MM.1S (cell line): ENCODE measurements around the gene NEGR1.

Source experiments
- DNase-seq: peaks from one replicate; pipeline ENCODE4 v3.0.0-alpha.2; 2015
- H2AFZ ChIP-seq: fragments of 300-600 bp; sonication (generic); 2 replicates; pipeline ENCODE4 v1.6.0; 2016; ENCODE audit warnings: antibody characterized with exemption, low read length
- H3F3A ChIP-seq: fragments of 300-600 bp; sonication (generic); 2 replicates; pipeline ENCODE4 v1.6.1; 2016; ENCODE audit warnings: mild to moderate bottlenecking, antibody characterized with exemption, low read length, moderate library complexity, mixed read lengths; ENCODE audit not compliant: insufficient read depth
- H3K27ac ChIP-seq: fragments of 300-600 bp; sonication (generic); 2 replicates; pipeline ENCODE4 v1.5.1; 2016; ENCODE audit warnings: mild to moderate bottlenecking, low read length
- H3K27me3 ChIP-seq: fragments of 300-600 bp; sonication (generic); replicated peaks from 2 replicates; pipeline ENCODE4 v1.6.0; 2016; ENCODE audit warnings: low read length; ENCODE audit not compliant: insufficient read depth
- H3K36me3 ChIP-seq: fragments of 300-600 bp; sonication (generic); replicated peaks from 2 replicates; pipeline ENCODE4 v1.6.1; 2016; ENCODE audit warnings: mild to moderate bottlenecking, low read length, mixed read lengths; ENCODE audit not compliant: insufficient read depth
- H3K4me1 ChIP-seq: fragments of 300-600 bp; sonication (generic); 2 replicates; pipeline ENCODE4 v1.6.1; 2016; ENCODE audit warnings: low read length, mixed read lengths
- H3K4me2 ChIP-seq: fragments of 300-600 bp; sonication (generic); 2 replicates; pipeline ENCODE4 v1.6.0; 2016; ENCODE audit warnings: low read depth, low read length
- H3K4me3 ChIP-seq: fragments of 300-600 bp; sonication (generic); 2 replicates; pipeline ENCODE4 v1.5.1; 2016; ENCODE audit warnings: low read length, mixed read lengths
- H3K79me2 ChIP-seq: fragments of 300-600 bp; sonication (generic); 2 replicates; pipeline ENCODE4 v1.6.1; 2016; ENCODE audit warnings: mixed run types, low read length, mixed read lengths
- H3K9ac ChIP-seq: fragments of 300-600 bp; sonication (generic); 2 replicates; pipeline ENCODE4 v1.6.1; 2016; ENCODE audit warnings: low read length, mixed read lengths
- H3K9me2 ChIP-seq: fragments of 300-600 bp; sonication (generic); replicated peaks from 2 replicates; pipeline ENCODE4 v1.6.1; 2016; ENCODE audit warnings: mild to moderate bottlenecking, low read length, mixed read lengths; ENCODE audit not compliant: insufficient read depth
- H3K9me3 ChIP-seq: fragments of 300-600 bp; sonication (generic); replicated peaks from 2 replicates; pipeline ENCODE4 v1.6.1; 2016; ENCODE audit warnings: mild to moderate bottlenecking, low read length, mixed read lengths; ENCODE audit not compliant: insufficient read depth
- H4K20me1 ChIP-seq: fragments of 300-600 bp; sonication (generic); 2 replicates; pipeline ENCODE4 v1.6.1; 2016; ENCODE audit warnings: mild to moderate bottlenecking, low read length, moderate library complexity, mixed read lengths; ENCODE audit not compliant: insufficient read depth
- EZH2 ChIP-seq: fragments of 300-600 bp; sonication (generic); optimal IDR thresholded peaks from 2 replicates; pipeline ENCODE3; 2017; ENCODE audit warnings: low read depth, mild to moderate bottlenecking, antibody characterized with exemption, low read length, mixed read lengths
- EZH2phosphoT487 ChIP-seq: fragments of 300-600 bp; sonication (generic); IDR thresholded peaks from 2 replicates; pipeline ENCODE4 v1.6.1; 2018; ENCODE audit warnings: antibody characterized with exemption, low read length
- TF ChIP-seq, protein P1 (sequence below): fragments of 300-600 bp; sonication (generic); IDR thresholded peaks from 2 replicates; pipeline ENCODE4 v1.5.1; 2016; ENCODE audit warnings: antibody characterized with exemption, low read length, mixed read lengths

The NEGR1 gene

DNA sequence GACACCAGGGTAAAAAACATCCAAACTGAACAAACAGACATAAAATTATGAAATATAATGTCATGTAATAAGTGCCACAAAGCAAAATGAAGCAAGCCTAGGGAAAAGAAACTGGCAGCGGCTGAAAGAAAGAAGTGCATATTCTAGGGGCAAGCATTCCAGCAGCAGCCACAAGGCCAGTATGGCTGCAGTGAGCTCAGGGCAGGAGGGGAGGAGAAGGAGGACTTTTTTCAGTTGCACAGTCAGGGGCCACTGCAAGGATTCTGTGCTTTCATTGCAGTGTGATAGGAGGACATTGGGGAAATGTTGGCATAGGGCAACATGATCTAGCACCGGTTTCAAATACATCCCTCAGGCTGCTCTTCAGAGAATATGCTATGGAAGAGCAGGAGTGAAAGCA is 263.8 kb downstream of the NEGR1 start:
- H3K9me3 ChIP-seq: no peaks in the 10 kb centered on the region
- H3K9me2 ChIP-seq: no peaks in the 10 kb centered on the region
- no peak overlapping the region for H3K4me3 ChIP-seq
- no peaks in the 10 kb centered on the region for H3F3A ChIP-seq
- no peaks in the 10 kb centered on the region for H3K79me2 ChIP-seq
- no peak overlapping the region for H3K9ac ChIP-seq
- H4K20me1 ChIP-seq: no peaks in the 10 kb centered on the region
- H3K27ac ChIP-seq: no peak overlapping the region
- H3K27me3 ChIP-seq: no peaks in the 10 kb centered on the region
- TF ChIP-seq, protein P1, sequence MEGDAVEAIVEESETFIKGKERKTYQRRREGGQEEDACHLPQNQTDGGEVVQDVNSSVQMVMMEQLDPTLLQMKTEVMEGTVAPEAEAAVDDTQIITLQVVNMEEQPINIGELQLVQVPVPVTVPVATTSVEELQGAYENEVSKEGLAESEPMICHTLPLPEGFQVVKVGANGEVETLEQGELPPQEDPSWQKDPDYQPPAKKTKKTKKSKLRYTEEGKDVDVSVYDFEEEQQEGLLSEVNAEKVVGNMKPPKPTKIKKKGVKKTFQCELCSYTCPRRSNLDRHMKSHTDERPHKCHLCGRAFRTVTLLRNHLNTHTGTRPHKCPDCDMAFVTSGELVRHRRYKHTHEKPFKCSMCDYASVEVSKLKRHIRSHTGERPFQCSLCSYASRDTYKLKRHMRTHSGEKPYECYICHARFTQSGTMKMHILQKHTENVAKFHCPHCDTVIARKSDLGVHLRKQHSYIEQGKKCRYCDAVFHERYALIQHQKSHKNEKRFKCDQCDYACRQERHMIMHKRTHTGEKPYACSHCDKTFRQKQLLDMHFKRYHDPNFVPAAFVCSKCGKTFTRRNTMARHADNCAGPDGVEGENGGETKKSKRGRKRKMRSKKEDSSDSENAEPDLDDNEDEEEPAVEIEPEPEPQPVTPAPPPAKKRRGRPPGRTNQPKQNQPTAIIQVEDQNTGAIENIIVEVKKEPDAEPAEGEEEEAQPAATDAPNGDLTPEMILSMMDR: no peak
- TF ChIP-seq EZH2: no peak
- no peak for TF ChIP-seq EZH2phosphoT487
- DNase-seq: no peak
- H3K4me2 ChIP-seq: no peak overlapping the region
- no peak overlapping the region for H2AFZ ChIP-seq
- H3K4me1 ChIP-seq: no peaks in the 10 kb centered on the region
- H3K36me3 ChIP-seq: no peaks in the 10 kb centered on the region

DNA sequence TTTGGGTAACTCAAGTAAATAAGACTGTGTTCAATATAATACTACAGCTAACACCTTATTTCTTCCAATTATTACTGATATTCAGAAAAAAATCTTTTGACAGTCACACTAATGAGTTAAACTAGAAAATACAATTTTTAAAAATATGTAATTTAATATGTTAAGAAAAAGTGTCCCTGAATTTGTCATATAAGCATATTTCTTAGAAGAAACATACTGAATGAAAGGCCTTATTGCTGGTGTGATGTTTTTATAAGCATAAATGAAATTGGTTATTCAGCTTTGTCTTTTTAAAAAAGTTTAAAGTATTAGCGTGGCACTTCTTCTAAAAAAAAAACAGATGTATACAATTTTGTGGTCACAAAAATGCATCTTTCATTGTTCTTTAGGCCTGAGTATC is 267.3 kb downstream of the NEGR1 start:
- H3K27me3 ChIP-seq: no peaks in the 10 kb centered on the region
- peaks cover 6% of the 10 kb centered on the region for H3K4me1 ChIP-seq
- H4K20me1 ChIP-seq: no peaks in the 10 kb centered on the region
- no peaks in the 10 kb centered on the region for H3K9me3 ChIP-seq
- no peak overlapping the region for H3K27ac ChIP-seq
- no peaks in the 10 kb centered on the region for H3K36me3 ChIP-seq
- no peak overlapping the region for H3K4me3 ChIP-seq
- H3K79me2 ChIP-seq: no peaks in the 10 kb centered on the region
- no peak overlapping the region for H2AFZ ChIP-seq
- no peak for TF ChIP-seq EZH2
- no peak for TF ChIP-seq EZH2phosphoT487
- TF ChIP-seq, protein P1: no peak
- no peak for DNase-seq
- no peak overlapping the region for H3K9ac ChIP-seq
- no peaks in the 10 kb centered on the region for H3F3A ChIP-seq
- no peak overlapping the region for H3K4me2 ChIP-seq
- H3K9me2 ChIP-seq: no peaks in the 10 kb centered on the region

DNA sequence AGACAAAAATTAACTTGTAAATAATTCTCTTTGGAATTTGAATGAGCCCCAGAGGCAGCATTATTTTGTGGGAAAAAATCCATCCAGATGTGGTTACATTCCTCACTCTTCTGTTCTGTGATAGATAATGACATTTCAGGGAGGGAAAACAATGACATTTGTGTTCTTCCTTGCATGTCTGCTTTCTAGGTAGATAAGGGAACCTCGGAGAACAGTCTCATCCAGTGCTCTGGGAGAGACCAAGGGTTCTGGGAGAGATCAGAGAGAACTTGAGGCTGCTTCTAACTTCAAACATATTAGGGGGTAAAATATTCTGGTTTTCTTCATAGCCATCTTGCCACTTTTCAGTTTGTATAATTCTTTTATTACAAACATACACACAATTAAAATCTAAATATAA is 269.2 kb downstream of the NEGR1 start:
- DNase-seq: no peak

More for the DNA sequence above, 269.2 kb downstream of the NEGR1 start:
- no peak overlapping the region for H3K4me2 ChIP-seq
- no peaks in the 10 kb centered on the region for H3K9me2 ChIP-seq
- H3K9ac ChIP-seq: no peak overlapping the region
- H3K4me1 ChIP-seq: peaks cover 11% of the 10 kb centered on the region
- H4K20me1 ChIP-seq: no peaks in the 10 kb centered on the region
- H3K27ac ChIP-seq: no peak overlapping the region
- no peaks in the 10 kb centered on the region for H3K36me3 ChIP-seq
- H3F3A ChIP-seq: no peaks in the 10 kb centered on the region
- TF ChIP-seq EZH2: no peak
- no peak for TF ChIP-seq EZH2phosphoT487
- TF ChIP-seq, protein P1: no peak
- H3K9me3 ChIP-seq: no peaks in the 10 kb centered on the region
- no peaks in the 10 kb centered on the region for H3K79me2 ChIP-seq
- no peak overlapping the region for H2AFZ ChIP-seq
- no peak overlapping the region for H3K4me3 ChIP-seq
- no peaks in the 10 kb centered on the region for H3K27me3 ChIP-seq
